K562 (cell line): ENCODE data around the gene TSG101. TPM values are rescaled to one million over a fixed set of nuclear protein-coding genes. Genes with fewer than 3 reads are reported as not detected.

ENCODE experiments used
- ATAC-seq: fragments of 200-7000 bp; cut with Tn5 transposase; 3 replicates; pipeline ENCODE4 v1.9.1; 2020; ENCODE audit warnings: moderate library complexity
- BruUV-seq: library from RNA; stranded (reverse); fragments of 400-500 nt; replicated peaks from 2 replicates; lab custom pipeline; 2021; lab: Mats Ljungman, UMichigan
- CTCF ChIA-PET: fragments of 300-600 bp; formaldehyde crosslinking; extraction: SDS; loops from one replicate; lab custom pipeline; 2021; ENCODE audit warnings: low intra/inter-chr PET ratio; lab: Yijun Ruan, JAX
- POLR2A ChIA-PET: fragments of 300-600, 350-650 bp; sonication (Branson Sonifier 250); formaldehyde crosslinking; extraction: SDS; loops from one replicate; lab custom pipeline; 2021; ENCODE audit warnings: antibody characterized with exemption, inconsistent platforms; lab: Yijun Ruan, JAX
- DNase-seq, 4 experiments: peaks; one replicate each; pipeline versions ENCODE4 v3.0.0 to v3.0.0-alpha.2; 2011 to 2018; ENCODE audit warnings: low spot score in 3 of 4, mixed read lengths in 3 of 4; ENCODE audit errors: extremely low read depth in 1 of 4
- FAIRE-seq: peaks from 2 replicates; lab custom pipeline; 2011; peaks lifted over from hg19 to GRCh38; lab: Jason Lieb, UNC
- H2AFZ ChIP-seq: 2 replicates; pipeline ENCODE4 v1.6.0; 2011; ENCODE audit warnings: low read depth, low read length, control low read depth, inconsistent platforms
- H3K27ac ChIP-seq: fragments of 200-600 bp; 3 replicates; pipeline ENCODE4 v1.8.0; 2011; ENCODE audit warnings: low read depth, mild to moderate bottlenecking, control low read depth, inconsistent platforms, low read length, moderate library complexity, mixed read lengths; ENCODE audit errors: extremely low read depth
- H3K27me3 ChIP-seq, 2 experiments: fragments of 300-600 bp in 1 of 2; 2 replicates in 1 of 2; 3 replicates in 1 of 2; pipeline versions ENCODE4 v1.6.0 to v1.8.0; 2011; ENCODE audit warnings: inconsistent platforms in 2 of 2, low read length in 2 of 2, mild to moderate bottlenecking in 1 of 2, mixed read lengths in 1 of 2, moderate library complexity in 1 of 2; ENCODE audit not compliant: control insufficient read depth in 2 of 2, insufficient read depth in 2 of 2
- H3K36me3 ChIP-seq: fragments of 300-600 bp; 3 replicates; pipeline ENCODE4 v1.8.0; 2011; ENCODE audit warnings: mild to moderate bottlenecking, low read length, inconsistent platforms; ENCODE audit not compliant: control insufficient read depth, insufficient read depth
- H3K4me1 ChIP-seq, 2 experiments: fragments of 200-600 bp in 1 of 2; replicated peaks in 1 of 2; 2 replicates in 1 of 2; 3 replicates in 1 of 2; pipeline versions ENCODE4 v1.5.1 to v1.8.0; 2011; ENCODE audit warnings: inconsistent platforms in 2 of 2, low read length in 2 of 2, mild to moderate bottlenecking in 1 of 2, mixed read lengths in 1 of 2, moderate library complexity in 1 of 2; ENCODE audit not compliant: control insufficient read depth in 2 of 2, insufficient read depth in 2 of 2
- H3K4me2 ChIP-seq: 2 replicates; pipeline ENCODE4 v1.6.1; 2011; ENCODE audit warnings: low read length, control low read depth, inconsistent platforms, mixed read lengths; ENCODE audit not compliant: insufficient read depth
- H3K4me3 ChIP-seq: fragments of 200-600 bp; sonication (generic), shearing (Covaris generic); 2 replicates; pipeline ENCODE4 v1.5.1; 2016; ENCODE audit warnings: control low read depth, inconsistent platforms
- H3K79me2 ChIP-seq: fragments of 200-600 bp; 3 replicates; pipeline ENCODE4 v1.8.0; 2011; ENCODE audit warnings: low read length, inconsistent platforms; ENCODE audit not compliant: control insufficient read depth, insufficient read depth
- H3K9ac ChIP-seq, 2 experiments: 2 replicates each; pipeline versions ENCODE4 v1.6.0 to v1.6.1; 2011; ENCODE audit warnings: low read depth in 2 of 2, low read length in 2 of 2, control low read depth in 1 of 2, inconsistent platforms in 1 of 2, mild to moderate bottlenecking in 1 of 2, mixed read lengths in 1 of 2; ENCODE audit not compliant: insufficient read depth in 1 of 2
- H3K9me1 ChIP-seq: one replicate; pipeline ENCODE4 v1.6.0; 2011; ENCODE audit warnings: inconsistent platforms, mild to moderate bottlenecking, low read length, moderate library complexity; ENCODE audit not compliant: control insufficient read depth, insufficient read depth
- H3K9me3 ChIP-seq: replicated peaks from 2 replicates; pipeline ENCODE4 v1.5.1; 2011; ENCODE audit warnings: low read depth, low read length, inconsistent platforms; ENCODE audit not compliant: control insufficient read depth, insufficient read depth
- H4K20me1 ChIP-seq: replicated peaks from 2 replicates; pipeline ENCODE4 v1.6.1; 2011; ENCODE audit warnings: low read length, inconsistent platforms, mixed read lengths; ENCODE audit not compliant: control insufficient read depth, insufficient read depth
- CBX2 ChIP-seq: fragments of 200-600 bp; sonication (generic); IDR thresholded peaks from one replicate; pipeline ENCODE4 v1.6.1; 2012; ENCODE audit warnings: mild to moderate bottlenecking, low read length, inconsistent platforms; ENCODE audit not compliant: insufficient read depth, poor library complexity, severe bottlenecking
- GTF2A2 ChIP-seq: IDR thresholded peaks from 2 replicates; pipeline ENCODE4 v1.6.1; 2016; ENCODE audit warnings: mild to moderate bottlenecking, missing genetic modification characterization, missing compliant biosample characterization
- KLF1 ChIP-seq: fragments of 450-650 bp; IDR thresholded peaks from 2 replicates; pipeline ENCODE4 v1.6.1; 2016; ENCODE audit warnings: missing genetic modification characterization, missing compliant biosample characterization
- MCM7 ChIP-seq, 2 experiments: fragments of 450-650 bp; IDR thresholded peaks; 2 replicates each; pipeline ENCODE4 v1.6.1; 2016 to 2018
- MNT ChIP-seq, 2 experiments: fragments of 450-650 bp; conservative IDR thresholded peaks; 2 replicates each; pipeline ENCODE4 v1.6.1; 2017; ENCODE audit warnings: mild to moderate bottlenecking in 2 of 2, moderate library complexity in 2 of 2
- RBM22 ChIP-seq: fragments of 200-400 bp; formaldehyde crosslinking; IDR thresholded peaks from 2 replicates; pipeline ENCODE4 v1.6.1; 2018; ENCODE audit warnings: low read length, low read depth; ENCODE audit not compliant: poor library complexity, severe bottlenecking
- ZBTB9 ChIP-seq: fragments of 450-650 bp; formaldehyde crosslinking; IDR thresholded peaks from 2 replicates; pipeline ENCODE4 v1.4.0; 2020; ENCODE audit warnings: mild to moderate bottlenecking, moderate library complexity
- ZNF280B ChIP-seq: fragments of 250-450 bp; sonication (Bioruptor Pico); IDR thresholded peaks from 2 replicates; pipeline ENCODE4 v1.5.1; 2021; ENCODE audit warnings: mild to moderate bottlenecking
- ZNF311 ChIP-seq: fragments of 250-450 bp; sonication (Bioruptor Pico); IDR thresholded peaks from 2 replicates; pipeline ENCODE4 v1.4.0; 2020; ENCODE audit warnings: mild to moderate bottlenecking, moderate library complexity
- ZNF407 ChIP-seq: fragments of 450-650 bp; IDR thresholded peaks from 2 replicates; pipeline ENCODE4 v1.6.1; 2016; ENCODE audit warnings: low read depth
- WGBS: fragments of 100-300 bp; shearing (Covaris generic); methylation state at CpG from one replicate; pipeline ENCODE4 v1.1.6; 2016; ENCODE audit warnings: low coverage, mixed read lengths; ENCODE audit not compliant: insufficient coverage; ENCODE audit errors: missing lambda C conversion rate; 5-methylcytosine and 5-hydroxymethylcytosine counted together
- in situ Hi-C: fragments of 300-500 bp; cut with MboI; formaldehyde crosslinking; loops from 4 replicates; pipeline ENCODE4 v1.15.0; 2018; ENCODE audit warnings: inconsistent platforms, mixed read lengths
- intact Hi-C: fragments of 100-400 bp; cut with micrococcal nuclease; formaldehyde crosslinking; loops from 2 replicates; pipeline ENCODE4 v1.14.2; 2022
- polyA plus RNA-seq, 8 experiments: library from polyadenylated mRNA; depleted of rRNA in 4 of 8; stranded (reverse) in 5 of 8; unstranded in 3 of 8; fragments of >200 nt; fragmentation: Nextera tagmentation in 2 of 8; fragmentation: Illumina TruSeq in 1 of 8; extraction: Ambion mirVana in 2 of 8; extraction: Trizol in 1 of 8; gene quantifications; 2 replicates each; pipeline versions ENCODE4 v1.2.1 to v1.2.3, GENCODE V29; 2011 to 2014; ENCODE audit warnings: inconsistent platforms in 1 of 8, missing spikeins in 1 of 8
- total RNA-seq, 7 experiments: library from RNA; depleted of rRNA in 6 of 7; stranded (reverse); fragments of >200 nt in 6 of 7; fragmentation: Illumina TruSeq in 2 of 7; extraction: Trizol in 2 of 7; gene quantifications; 2 replicates each; pipeline versions ENCODE4 v1.2.1 to v1.2.3, GENCODE V29; 2011 to 2021; ENCODE audit warnings: low replicate concordance in 1 of 7

TSG101 gene
- total and polyA plus RNA-seq, 9 of the 15 experiments (the other 6 are each of a cell fraction or from before 2014, with no cell fraction given): 24.6 to 141 (median 60.0) TPM

GRCh38 chr11:18449251-18449650 is 77.5 kb downstream of the TSG101 start:
- intact Hi-C loops: no loop called here
- in situ Hi-C loops: no loop called here
- CTCF ChIA-PET: no interaction called here
- H3K27me3 ChIP-seq: peaks cover 8 to 9% of the 10 kb centered on the region in 2 experiments; a peak in 3 of 5 replicates
- H3K9ac ChIP-seq: no peak overlapping the region
- DNase-seq (no peak), ATAC-seq (no peak), FAIRE-seq (no peak)
- H3K9me1 ChIP-seq: no peaks in the 10 kb centered on the region
- no peak overlapping the region for H3K4me2 ChIP-seq
- H3K27ac ChIP-seq: no peak overlapping the region
- H3K79me2 ChIP-seq: no peaks in the 10 kb centered on the region
- 0% methylated on average over 1 of the region's 3 CpGs for WGBS
- no peak overlapping the region for H3K4me3 ChIP-seq
- H3K9me3 ChIP-seq: no peaks in the 10 kb centered on the region
- H3K36me3 ChIP-seq: no peaks in the 10 kb centered on the region
- no peak overlapping the region for H2AFZ ChIP-seq
- no TSS peak for BruUV-seq
- POLR2A ChIA-PET: no interaction called here
- no peaks in the 10 kb centered on the region; a peak in 1 of 5 replicates for H3K4me1 ChIP-seq
- no peaks in the 10 kb centered on the region for H4K20me1 ChIP-seq
- no peak for TF ChIP-seq MCM7 (IDR thresholded peaks at IDR 0.05)
- no peak for TF ChIP-seq ZBTB9
- no peak for TF ChIP-seq CBX2
- no peak for TF ChIP-seq ZNF311
- no peak for TF ChIP-seq ZNF280B (CRISPR knock-in tag)
- no peak for TF ChIP-seq KLF1
- no peak for TF ChIP-seq RBM22
- no peak for TF ChIP-seq ZNF407
- no peak for TF ChIP-seq GTF2A2 (tag)
- no peak for TF ChIP-seq MNT (conservative IDR thresholded peaks at IDR 0.05)
